IMR-90 (cell line): Measurements from ENCODE around the gene FTCDNL1.

ENCODE experiments used
- CHD1 ChIP-seq: IDR thresholded peaks from 2 replicates; pipeline ENCODE4 v1.6.1; 2012; ENCODE audit warnings: low read depth, low read length, improper control_type of control experiment
- RAD21 ChIP-seq: IDR thresholded peaks from 2 replicates; pipeline ENCODE4 v1.6.1; 2012; ENCODE audit warnings: low read length, improper control_type of control experiment
- TF ChIP-seq, protein P1 (sequence below): conservative IDR thresholded peaks from 2 replicates; pipeline ENCODE4 v1.5.1; 2012; ENCODE audit warnings: mild to moderate bottlenecking, low read depth, low read length, improper control_type of control experiment

- TF ChIP-seq, protein P1, sequence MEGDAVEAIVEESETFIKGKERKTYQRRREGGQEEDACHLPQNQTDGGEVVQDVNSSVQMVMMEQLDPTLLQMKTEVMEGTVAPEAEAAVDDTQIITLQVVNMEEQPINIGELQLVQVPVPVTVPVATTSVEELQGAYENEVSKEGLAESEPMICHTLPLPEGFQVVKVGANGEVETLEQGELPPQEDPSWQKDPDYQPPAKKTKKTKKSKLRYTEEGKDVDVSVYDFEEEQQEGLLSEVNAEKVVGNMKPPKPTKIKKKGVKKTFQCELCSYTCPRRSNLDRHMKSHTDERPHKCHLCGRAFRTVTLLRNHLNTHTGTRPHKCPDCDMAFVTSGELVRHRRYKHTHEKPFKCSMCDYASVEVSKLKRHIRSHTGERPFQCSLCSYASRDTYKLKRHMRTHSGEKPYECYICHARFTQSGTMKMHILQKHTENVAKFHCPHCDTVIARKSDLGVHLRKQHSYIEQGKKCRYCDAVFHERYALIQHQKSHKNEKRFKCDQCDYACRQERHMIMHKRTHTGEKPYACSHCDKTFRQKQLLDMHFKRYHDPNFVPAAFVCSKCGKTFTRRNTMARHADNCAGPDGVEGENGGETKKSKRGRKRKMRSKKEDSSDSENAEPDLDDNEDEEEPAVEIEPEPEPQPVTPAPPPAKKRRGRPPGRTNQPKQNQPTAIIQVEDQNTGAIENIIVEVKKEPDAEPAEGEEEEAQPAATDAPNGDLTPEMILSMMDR: no peak
- no peak for TF ChIP-seq CHD1
- no peak for TF ChIP-seq RAD21
Observed at GRCh38 chr2:199744260-199744659, 106.7 kb downstream of the FTCDNL1 start.
